Panc1 (cell line): Measurements from ENCODE around the gene PSMA7.

Experiments
- CTCF ChIP-seq: fragments of 450-650 bp; IDR thresholded peaks from 2 replicates; pipeline ENCODE4 v1.5.1; 2017; ENCODE audit warnings: mild to moderate bottlenecking
- TF ChIP-seq, protein P1 (sequence below), 2 experiments: IDR thresholded peaks; 2 replicates each; pipeline ENCODE4 v1.6.1; 2011 to 2012; ENCODE audit warnings: low read depth in 2 of 2, control low read depth in 1 of 2, low read length in 1 of 2, mild to moderate bottlenecking in 1 of 2, moderate library complexity in 1 of 2; ENCODE audit not compliant: insufficient read depth in 1 of 2

DNA sequence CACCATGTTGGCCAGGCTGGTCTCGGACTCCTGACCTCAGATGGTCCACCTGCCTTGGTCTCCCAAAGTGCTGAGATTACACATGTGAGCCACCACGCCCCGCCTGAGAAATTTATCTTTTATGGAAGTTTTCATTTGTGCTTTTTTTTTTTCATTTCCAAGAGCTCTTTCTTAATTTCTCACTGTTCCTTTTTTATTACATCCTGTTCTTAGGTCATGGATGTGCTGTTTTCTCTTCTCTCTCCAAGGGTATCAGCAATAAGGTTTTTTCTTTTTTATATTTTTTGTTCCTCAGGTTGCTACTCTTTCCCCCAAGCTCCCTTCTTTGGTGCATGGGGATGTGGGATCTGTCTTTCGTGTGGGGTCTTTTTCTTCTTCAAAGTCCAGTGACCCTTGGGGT is 42.1 kb downstream of the PSMA7 start:
- TF ChIP-seq CTCF = no peak
- TF ChIP-seq, protein P1, sequence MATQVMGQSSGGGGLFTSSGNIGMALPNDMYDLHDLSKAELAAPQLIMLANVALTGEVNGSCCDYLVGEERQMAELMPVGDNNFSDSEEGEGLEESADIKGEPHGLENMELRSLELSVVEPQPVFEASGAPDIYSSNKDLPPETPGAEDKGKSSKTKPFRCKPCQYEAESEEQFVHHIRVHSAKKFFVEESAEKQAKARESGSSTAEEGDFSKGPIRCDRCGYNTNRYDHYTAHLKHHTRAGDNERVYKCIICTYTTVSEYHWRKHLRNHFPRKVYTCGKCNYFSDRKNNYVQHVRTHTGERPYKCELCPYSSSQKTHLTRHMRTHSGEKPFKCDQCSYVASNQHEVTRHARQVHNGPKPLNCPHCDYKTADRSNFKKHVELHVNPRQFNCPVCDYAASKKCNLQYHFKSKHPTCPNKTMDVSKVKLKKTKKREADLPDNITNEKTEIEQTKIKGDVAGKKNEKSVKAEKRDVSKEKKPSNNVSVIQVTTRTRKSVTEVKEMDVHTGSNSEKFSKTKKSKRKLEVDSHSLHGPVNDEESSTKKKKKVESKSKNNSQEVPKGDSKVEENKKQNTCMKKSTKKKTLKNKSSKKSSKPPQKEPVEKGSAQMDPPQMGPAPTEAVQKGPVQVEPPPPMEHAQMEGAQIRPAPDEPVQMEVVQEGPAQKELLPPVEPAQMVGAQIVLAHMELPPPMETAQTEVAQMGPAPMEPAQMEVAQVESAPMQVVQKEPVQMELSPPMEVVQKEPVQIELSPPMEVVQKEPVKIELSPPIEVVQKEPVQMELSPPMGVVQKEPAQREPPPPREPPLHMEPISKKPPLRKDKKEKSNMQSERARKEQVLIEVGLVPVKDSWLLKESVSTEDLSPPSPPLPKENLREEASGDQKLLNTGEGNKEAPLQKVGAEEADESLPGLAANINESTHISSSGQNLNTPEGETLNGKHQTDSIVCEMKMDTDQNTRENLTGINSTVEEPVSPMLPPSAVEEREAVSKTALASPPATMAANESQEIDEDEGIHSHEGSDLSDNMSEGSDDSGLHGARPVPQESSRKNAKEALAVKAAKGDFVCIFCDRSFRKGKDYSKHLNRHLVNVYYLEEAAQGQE (IDR thresholded peaks at IDR 0.05; ENCODE audit: insufficient read depth in 1 of 2, low read depth in 2 of 2, low read length in 1 of 2) = no peak
